ENCODE measurements around the gene PPP1CB. TPM values are rescaled to one million over a fixed set of nuclear protein-coding genes. Genes with fewer than 3 reads are reported as not detected.
A peak's percentile ranks its signal among the peaks of the same experiment; 100 is the strongest.

PPP1CB gene
- total and polyA plus RNA-seq, 10 of the 15 experiments (the other 5 are each of a cell fraction or from before 2014, with no cell fraction given) = 37.5 to 176 (median 84.9) TPM

DNA sequence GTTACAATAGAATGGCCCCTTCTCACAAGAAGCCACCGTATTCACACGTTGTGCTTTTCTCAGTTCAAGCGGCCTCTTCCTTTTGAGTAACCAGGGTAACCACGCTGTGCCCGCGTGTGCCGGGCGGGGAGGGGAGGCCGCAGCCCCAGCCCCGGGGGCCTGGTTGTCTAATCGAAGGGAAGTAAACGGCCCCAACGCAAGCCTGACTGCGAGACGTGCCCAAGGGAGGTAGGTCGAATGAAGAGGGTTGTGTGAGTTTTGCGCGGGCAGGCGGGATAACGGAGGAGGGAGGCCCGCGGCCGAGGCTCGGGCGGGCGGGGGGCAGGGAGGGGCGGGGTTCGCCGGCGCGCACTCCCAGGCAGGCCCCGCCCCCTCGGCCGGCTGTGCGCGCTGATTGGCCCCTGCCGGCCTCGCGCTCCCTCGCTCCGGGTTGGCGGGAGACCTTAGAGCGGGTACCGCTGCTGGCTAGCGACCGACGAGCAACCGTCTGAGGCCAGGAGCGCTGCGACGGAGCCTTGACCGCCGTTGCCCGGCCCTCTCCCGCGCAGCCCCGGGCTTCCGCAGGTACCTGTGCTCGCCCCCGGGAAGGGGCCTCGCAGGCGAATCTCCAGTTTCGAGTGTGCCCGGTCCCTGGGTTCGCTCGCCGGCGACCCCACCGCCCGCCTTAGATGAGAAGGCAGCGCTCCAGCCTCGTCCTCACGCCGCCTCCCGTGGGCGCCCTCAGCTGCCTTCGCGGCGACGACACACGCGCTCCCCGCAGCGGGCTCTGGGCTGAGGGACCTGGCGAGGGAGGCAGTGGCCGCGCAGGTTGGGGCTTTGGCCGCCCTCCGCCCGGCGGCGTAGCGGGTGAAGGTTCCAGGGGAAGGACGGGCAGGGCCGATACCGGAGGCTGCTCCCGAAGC, 59.0 kb downstream of the PPP1CB start, which contains the start of gene SPDYA:
Gene SPDYA (plus strand): TSS at position 451 of the 902 bp plus-strand sequence. CDS start 5,181 bp downstream, outside the sequence.
- Histone ChIP-seq H3K36me3 (ENCODE audit: control insufficient read depth in 2 of 2, insufficient read depth in 2 of 2, low read length in 1 of 2) (no peaks in the 10 kb centered on the region; a peak in 1 of 4 replicates), H2AFZ (ENCODE audit: control insufficient read depth, low read depth, low read length) (peak within 1 kb of the TSS; percentile 88), H4K20me1 (ENCODE audit: control insufficient read depth, insufficient read depth) (no peaks in the 10 kb centered on the region), H3K4me3 (peak within 1 kb of the TSS; percentile 66), H3K4me1 (ENCODE audit: control insufficient read depth, insufficient read depth, low read length) (peaks cover 6% of the 10 kb centered on the region), H3K9me3 (replicated peaks; ENCODE audit: control insufficient read depth, insufficient read depth, low read length) (no peaks in the 10 kb centered on the region; the same call in 2 of the 3 replicates), H3K27me3 (replicated peaks in 1 of 2; ENCODE audit: control insufficient read depth in 2 of 2, insufficient read depth in 2 of 2, low read length in 1 of 2) (no peaks in the 10 kb centered on the region), H3K9ac (ENCODE audit: control insufficient read depth, insufficient read depth, low read length) (peak within 1 kb of the TSS; percentile 39; the same call in 1 of the 2 replicates), H3K4me2 (ENCODE audit: control insufficient read depth, insufficient read depth) (peak within 1 kb of the TSS; percentile 97), H3K79me2 (ENCODE audit: control insufficient read depth, insufficient read depth, low read length) (no peaks in the 10 kb centered on the region), H3K27ac (ENCODE audit: control insufficient read depth, insufficient read depth) (no peak within 1 kb of the TSS)
- ChIA-PET CTCF (interaction anchor here (1.3 to 1.9 kb wide), 3 partner anchors 10 to 217 kb away, joined by 3 to 8 read pairs (median 5); no protein-coding TSS in a partner anchor), SMC1A (ENCODE audit: uncharacterized antibody, unreplicated experiment) (interaction anchor here (1.3 to 2.4 kb wide), 2 partner anchors 9 to 40 kb away, joined by 3 to 12 read pairs; no protein-coding TSS in a partner anchor), POLR2A (interaction anchor here (1.2 kb wide), 1 partner anchor 10 kb away, joined by 3 read pairs; no protein-coding TSS in a partner anchor), RAD21 (ENCODE audit: unreplicated experiment) (interaction anchor here (1.4 kb wide), 1 partner anchor 216 kb away, joined by 4 read pairs; no protein-coding TSS in a partner anchor)
- ATAC-seq (peak; percentile 97), FAIRE-seq (no peak), DNase-seq (ENCODE audit: low read depth, low spot score) (no peak)
- WGBS (ENCODE audit: insufficient coverage, insufficient replicate concordance, low lambda C conversion rate, missing lambda C conversion rate) = 18% methylated on average over 71 of the region's 97 CpGs
- intact Hi-C loops (cut with micrococcal nuclease; ENCODE audit: unreplicated experiment) = no loop called here
- no TSS peak for BruUV-seq (replicated peaks)
- in situ Hi-C loops (cut with MboI) = no loop called here
- TF ChIP-seq MYC (IDR thresholded peaks at IDR 0.05; ENCODE audit: insufficient read depth, insufficient read length, insufficient replicate concordance, low read length, severe bottlenecking) (no peak), IKZF2 (IDR thresholded peaks at IDR 0.05) (no peak), BCL11A (IDR thresholded peaks at IDR 0.05; ENCODE audit: low read depth, low read length) (no peak), ETV6 (conservative IDR thresholded peaks at IDR 0.05 in 1 of 2, IDR thresholded peaks at IDR 0.05 in 1 of 2; ENCODE audit: borderline replicate concordance in 1 of 2, low read depth in 1 of 2) (no peak), MXI1 (IDR thresholded peaks at IDR 0.05; ENCODE audit: low read depth, low read length) (peak; percentile 59), IKZF1 (conservative IDR thresholded peaks at IDR 0.05) (peak; percentile 55), SMC3 (IDR thresholded peaks at IDR 0.05; ENCODE audit: borderline replicate concordance, low read length) (no peak), BMI1 (IDR thresholded peaks at IDR 0.05; ENCODE audit: borderline replicate concordance) (peak; percentile 48; the same call in 1 of the 2 replicates), CBFB (IDR thresholded peaks at IDR 0.05; ENCODE audit: low read depth) (no peak), DPF2 (IDR thresholded peaks at IDR 0.05) (peak; percentile 31; the same call in 1 of the 2 replicates), JUNB (IDR thresholded peaks at IDR 0.05) (no peak), BHLHE40 (IDR thresholded peaks at IDR 0.05; ENCODE audit: borderline replicate concordance in 1 of 2, low read depth in 2 of 2, low read length in 1 of 2) (peak in 1 of 2 experiments; percentile 39; a peak in 2 of 4 replicates)
- TF ChIP-seq, protein P1, sequence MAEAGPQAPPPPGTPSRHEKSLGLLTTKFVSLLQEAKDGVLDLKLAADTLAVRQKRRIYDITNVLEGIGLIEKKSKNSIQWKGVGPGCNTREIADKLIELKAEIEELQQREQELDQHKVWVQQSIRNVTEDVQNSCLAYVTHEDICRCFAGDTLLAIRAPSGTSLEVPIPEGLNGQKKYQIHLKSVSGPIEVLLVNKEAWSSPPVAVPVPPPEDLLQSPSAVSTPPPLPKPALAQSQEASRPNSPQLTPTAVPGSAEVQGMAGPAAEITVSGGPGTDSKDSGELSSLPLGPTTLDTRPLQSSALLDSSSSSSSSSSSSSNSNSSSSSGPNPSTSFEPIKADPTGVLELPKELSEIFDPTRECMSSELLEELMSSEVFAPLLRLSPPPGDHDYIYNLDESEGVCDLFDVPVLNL (IDR thresholded peaks at IDR 0.05; ENCODE audit: low read depth, low read length) = 0 out of 2 replicates have a peak, but pooled peaks have one; percentile 27
- TF ChIP-seq, protein P2, sequence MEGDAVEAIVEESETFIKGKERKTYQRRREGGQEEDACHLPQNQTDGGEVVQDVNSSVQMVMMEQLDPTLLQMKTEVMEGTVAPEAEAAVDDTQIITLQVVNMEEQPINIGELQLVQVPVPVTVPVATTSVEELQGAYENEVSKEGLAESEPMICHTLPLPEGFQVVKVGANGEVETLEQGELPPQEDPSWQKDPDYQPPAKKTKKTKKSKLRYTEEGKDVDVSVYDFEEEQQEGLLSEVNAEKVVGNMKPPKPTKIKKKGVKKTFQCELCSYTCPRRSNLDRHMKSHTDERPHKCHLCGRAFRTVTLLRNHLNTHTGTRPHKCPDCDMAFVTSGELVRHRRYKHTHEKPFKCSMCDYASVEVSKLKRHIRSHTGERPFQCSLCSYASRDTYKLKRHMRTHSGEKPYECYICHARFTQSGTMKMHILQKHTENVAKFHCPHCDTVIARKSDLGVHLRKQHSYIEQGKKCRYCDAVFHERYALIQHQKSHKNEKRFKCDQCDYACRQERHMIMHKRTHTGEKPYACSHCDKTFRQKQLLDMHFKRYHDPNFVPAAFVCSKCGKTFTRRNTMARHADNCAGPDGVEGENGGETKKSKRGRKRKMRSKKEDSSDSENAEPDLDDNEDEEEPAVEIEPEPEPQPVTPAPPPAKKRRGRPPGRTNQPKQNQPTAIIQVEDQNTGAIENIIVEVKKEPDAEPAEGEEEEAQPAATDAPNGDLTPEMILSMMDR (IDR thresholded peaks at IDR 0.05 in 2 of 3, conservative IDR thresholded peaks at IDR 0.05 in 1 of 3; ENCODE audit: control insufficient read depth in 2 of 3, extremely low read depth in 1 of 3, insufficient read depth in 1 of 3, low read depth in 3 of 3, low read length in 3 of 3) = no peak
- TF ChIP-seq, protein P3, sequence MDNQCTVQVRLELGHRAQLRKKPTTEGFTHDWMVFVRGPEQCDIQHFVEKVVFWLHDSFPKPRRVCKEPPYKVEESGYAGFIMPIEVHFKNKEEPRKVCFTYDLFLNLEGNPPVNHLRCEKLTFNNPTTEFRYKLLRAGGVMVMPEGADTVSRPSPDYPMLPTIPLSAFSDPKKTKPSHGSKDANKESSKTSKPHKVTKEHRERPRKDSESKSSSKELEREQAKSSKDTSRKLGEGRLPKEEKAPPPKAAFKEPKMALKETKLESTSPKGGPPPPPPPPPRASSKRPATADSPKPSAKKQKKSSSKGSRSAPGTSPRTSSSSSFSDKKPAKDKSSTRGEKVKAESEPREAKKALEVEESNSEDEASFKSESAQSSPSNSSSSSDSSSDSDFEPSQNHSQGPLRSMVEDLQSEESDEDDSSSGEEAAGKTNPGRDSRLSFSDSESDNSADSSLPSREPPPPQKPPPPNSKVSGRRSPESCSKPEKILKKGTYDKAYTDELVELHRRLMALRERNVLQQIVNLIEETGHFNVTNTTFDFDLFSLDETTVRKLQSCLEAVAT (IDR thresholded peaks at IDR 0.05) = no peak
- TF ChIP-seq, protein P4, sequence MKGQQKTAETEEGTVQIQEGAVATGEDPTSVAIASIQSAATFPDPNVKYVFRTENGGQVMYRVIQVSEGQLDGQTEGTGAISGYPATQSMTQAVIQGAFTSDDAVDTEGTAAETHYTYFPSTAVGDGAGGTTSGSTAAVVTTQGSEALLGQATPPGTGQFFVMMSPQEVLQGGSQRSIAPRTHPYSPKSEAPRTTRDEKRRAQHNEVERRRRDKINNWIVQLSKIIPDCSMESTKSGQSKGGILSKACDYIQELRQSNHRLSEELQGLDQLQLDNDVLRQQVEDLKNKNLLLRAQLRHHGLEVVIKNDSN (IDR thresholded peaks at IDR 0.05; ENCODE audit: borderline replicate concordance, extremely low read length, insufficient read depth, low read depth, low read length) = peak; percentile 6

All from GM12878 (cell line).